CD4-positive, alpha-beta T cell (primary cell): ENCODE data around the gene TMPRSS7. TPM values are rescaled to one million over a fixed set of nuclear protein-coding genes. Genes with fewer than 3 reads are reported as not detected.

ENCODE experiments used
- ATAC-seq: fragments of 200-7000 bp; cut with Tn5 transposase; one replicate; pipeline ENCODE4 v1.10.0; 2022; ENCODE audit warnings: mild to moderate bottlenecking; ENCODE audit not compliant: poor library complexity
- CTCF ChIA-PET: fragments of 350-600 bp; sonication (Branson Sonifier 250); formaldehyde crosslinking; loops from one replicate; lab custom pipeline; 2021; ENCODE audit warnings: antibody characterized with exemption, inconsistent platforms; lab: Charles Lee
- POLR2A ChIA-PET: fragments of 350-600 bp; sonication (Branson Sonifier 250); formaldehyde crosslinking; loops from one replicate; lab custom pipeline; 2021; ENCODE audit warnings: antibody characterized with exemption, inconsistent platforms; lab: Charles Lee
- DNase-seq, 14 experiments: peaks; one replicate each; pipeline ENCODE4 v3.0.0-alpha.2; 2013 to 2020; ENCODE audit warnings: mixed read lengths in 2 of 14
- H3K27ac ChIP-seq, 2 donors: one replicate each; pipeline versions ENCODE4 v1.5.1 to v1.7.0; 2013; ENCODE audit warnings: low read length in 2 of 2, low read depth in 1 of 2, mild to moderate bottlenecking in 1 of 2
- H3K27me3 ChIP-seq, 2 experiments: 1 replicate in 1 of 2; 2 replicates in 1 of 2; pipeline versions ENCODE4 v1.6.1 to v1.7.0; 2013; ENCODE audit warnings: low read length in 2 of 2, control low read depth in 1 of 2, mild to moderate bottlenecking in 1 of 2, moderate library complexity in 1 of 2; ENCODE audit not compliant: insufficient read depth in 2 of 2, control insufficient read depth in 1 of 2
- H3K36me3 ChIP-seq: one replicate; pipeline ENCODE4 v1.6.1; 2013; ENCODE audit warnings: low read length, control low read depth; ENCODE audit not compliant: insufficient read depth
- H3K4me1 ChIP-seq: one replicate; pipeline ENCODE4 v1.6.1; 2013; ENCODE audit warnings: low read length, control low read depth; ENCODE audit not compliant: insufficient read depth
- H3K4me3 ChIP-seq: one replicate; pipeline ENCODE4 v1.5.1; 2013; ENCODE audit warnings: mild to moderate bottlenecking, low read length, moderate library complexity
- H3K9me3 ChIP-seq, 2 experiments: 1 replicate in 1 of 2; 2 replicates in 1 of 2; pipeline versions ENCODE4 v1.6.1 to v1.7.0; 2013; ENCODE audit warnings: low read length in 2 of 2, mild to moderate bottlenecking in 2 of 2, control low read depth in 1 of 2, moderate library complexity in 1 of 2; ENCODE audit not compliant: control insufficient read depth in 1 of 2, insufficient read depth in 1 of 2
- H3K27ac Mint-ChIP-seq: one replicate; pipeline ENCODE4 v1.8.0; 2020; ENCODE audit warnings: mixed read lengths
- H3K27me3 Mint-ChIP-seq: one replicate; pipeline ENCODE4 v1.8.0; 2021; ENCODE audit warnings: mixed read lengths
- H3K36me3 Mint-ChIP-seq: one replicate; pipeline ENCODE4 v1.8.0; 2021; ENCODE audit warnings: low read depth, mixed read lengths
- H3K4me1 Mint-ChIP-seq: one replicate; pipeline ENCODE4 v1.8.0; 2021; ENCODE audit warnings: low read depth, mixed read lengths
- H3K4me3 Mint-ChIP-seq: one replicate; pipeline ENCODE4 v1.8.0; 2020; ENCODE audit warnings: mild to moderate bottlenecking, mixed read lengths
- H3K9me3 Mint-ChIP-seq: one replicate; pipeline ENCODE4 v1.8.0; 2020; ENCODE audit warnings: mixed read lengths
- intact Hi-C, 2 experiments: fragments of 100-400 bp; cut with DNase I in 1 of 2; cut with micrococcal nuclease in 1 of 2; formaldehyde crosslinking; loops; one replicate each; pipeline versions ENCODE4 v1.15.1 to v1.9.0; 2023 to 2025; cut with DNase I, micrococcal nuclease
- total RNA-seq, 174 experiments: library from RNA in 2 of 174; stranded (reverse) in 2 of 174; gene quantifications; one replicate each; pipeline ENCODE4 v1.2.3 and lab custom pipeline; 2021 to 2026
- TF ChIP-seq, protein P1 (sequence below): fragments of 200-600 bp; IDR thresholded peaks from one replicate; pipeline ENCODE4 v1.8.0; 2022; ENCODE audit warnings: antibody characterized with exemption, mild to moderate bottlenecking

The TMPRSS7 gene
- total RNA-seq, 2 experiments from 2014 or later, result 0.14 TPM; not detected in 1

DNA sequence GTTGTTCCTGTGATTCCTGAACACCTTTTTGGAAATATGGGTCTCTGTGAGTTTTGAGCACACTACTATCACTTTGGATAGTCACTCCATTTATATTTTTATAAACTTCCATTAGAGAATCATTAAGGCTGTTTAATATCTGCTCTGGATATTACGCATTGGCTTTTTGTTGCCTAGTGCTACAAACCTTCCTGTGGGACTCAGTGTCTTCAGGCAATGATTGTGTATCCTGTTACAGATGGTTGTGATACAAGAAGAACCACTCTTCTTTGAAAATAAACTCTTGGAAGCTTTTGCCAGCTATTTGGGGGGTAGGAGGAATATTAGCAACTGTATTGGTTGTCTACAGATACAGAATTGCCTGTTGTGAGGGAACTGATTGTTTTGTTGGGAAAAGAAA lies 82.9 kb downstream of the TMPRSS7 start:
- Histone ChIP-seq H3K4me1 (peaks cover 10% of the 10 kb centered on the region), H3K4me3 (no peak overlapping the region), H3K27me3 (no peaks in the 10 kb centered on the region), H3K27ac (no peak overlapping the region), H3K36me3 (no peaks in the 10 kb centered on the region), H3K9me3 (no peaks in the 10 kb centered on the region)
- Mint-ChIP-seq H3K27me3 (no peaks in the 10 kb centered on the region), H3K4me1 (peaks cover 58% of the 10 kb centered on the region), H3K4me3 (no peak overlapping the region), H3K9me3 (no peaks in the 10 kb centered on the region), H3K36me3 (peaks cover 21% of the 10 kb centered on the region), H3K27ac (no peak overlapping the region)
- ChIA-PET CTCF (interaction anchor here (0.9 kb wide), 1 partner anchor 11 kb away, joined by 3 read pairs; no protein-coding TSS in a partner anchor), POLR2A (interaction anchor here (1.0 kb wide), 1 partner anchor 25 kb away, joined by 4 read pairs; no protein-coding TSS in a partner anchor)
- intact Hi-C loops, result no loop called here
- ATAC-seq (no peak), DNase-seq (no peak)
- TF ChIP-seq, protein P1, sequence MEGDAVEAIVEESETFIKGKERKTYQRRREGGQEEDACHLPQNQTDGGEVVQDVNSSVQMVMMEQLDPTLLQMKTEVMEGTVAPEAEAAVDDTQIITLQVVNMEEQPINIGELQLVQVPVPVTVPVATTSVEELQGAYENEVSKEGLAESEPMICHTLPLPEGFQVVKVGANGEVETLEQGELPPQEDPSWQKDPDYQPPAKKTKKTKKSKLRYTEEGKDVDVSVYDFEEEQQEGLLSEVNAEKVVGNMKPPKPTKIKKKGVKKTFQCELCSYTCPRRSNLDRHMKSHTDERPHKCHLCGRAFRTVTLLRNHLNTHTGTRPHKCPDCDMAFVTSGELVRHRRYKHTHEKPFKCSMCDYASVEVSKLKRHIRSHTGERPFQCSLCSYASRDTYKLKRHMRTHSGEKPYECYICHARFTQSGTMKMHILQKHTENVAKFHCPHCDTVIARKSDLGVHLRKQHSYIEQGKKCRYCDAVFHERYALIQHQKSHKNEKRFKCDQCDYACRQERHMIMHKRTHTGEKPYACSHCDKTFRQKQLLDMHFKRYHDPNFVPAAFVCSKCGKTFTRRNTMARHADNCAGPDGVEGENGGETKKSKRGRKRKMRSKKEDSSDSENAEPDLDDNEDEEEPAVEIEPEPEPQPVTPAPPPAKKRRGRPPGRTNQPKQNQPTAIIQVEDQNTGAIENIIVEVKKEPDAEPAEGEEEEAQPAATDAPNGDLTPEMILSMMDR, result no peak

DNA sequence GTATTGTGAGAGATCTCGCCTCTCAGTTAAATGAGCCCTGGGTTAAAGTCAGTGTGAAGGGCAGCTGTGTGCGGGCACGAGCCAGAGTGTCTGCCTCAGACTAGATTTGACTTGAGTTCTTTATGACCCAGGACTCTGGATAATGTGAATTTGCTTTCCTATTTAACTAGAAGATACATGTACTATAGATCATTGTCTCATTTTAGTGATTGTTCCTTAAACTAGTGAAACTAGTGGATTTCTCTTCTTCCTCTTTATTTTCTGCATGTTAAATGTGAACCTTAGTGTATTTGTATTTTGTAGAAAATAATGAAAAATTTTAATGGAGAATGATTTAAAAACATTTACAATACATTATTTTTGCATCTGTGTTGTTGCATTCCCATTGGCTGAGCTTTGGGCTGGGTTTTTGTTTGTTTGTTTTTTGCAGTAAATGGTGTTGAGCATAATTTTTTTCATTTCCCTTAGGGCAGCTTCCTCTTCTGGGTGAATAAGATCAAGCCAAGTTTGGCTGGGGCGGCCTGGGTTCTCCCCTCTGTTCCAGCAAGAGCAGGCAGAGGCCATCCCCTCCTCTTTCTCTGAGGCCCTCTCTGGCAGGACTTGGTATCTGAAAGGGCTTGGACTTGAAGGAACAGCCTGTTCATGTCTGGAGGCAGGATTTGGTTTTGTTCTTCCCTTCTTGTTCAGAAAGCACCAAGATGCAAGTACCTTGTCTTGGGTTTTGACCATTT lies 83.5 kb downstream of the TMPRSS7 start:
- POLR2A ChIA-PET, result interaction anchor here (0.6 to 1.0 kb wide), 2 partner anchors 25 to 50 kb away, joined by 4 read pairs; no protein-coding TSS in a partner anchor
- Histone ChIP-seq H3K4me1 (peaks cover 10% of the 10 kb centered on the region), H3K36me3 (peaks cover 4% of the 10 kb centered on the region), H3K4me3 (no peak overlapping the region), H3K27ac (no peak overlapping the region), H3K27me3 (no peaks in the 10 kb centered on the region), H3K9me3 (no peaks in the 10 kb centered on the region)
- TF ChIP-seq, protein P1, result no peak
- Mint-ChIP-seq H3K27ac (peak overlapping the region; percentile 7), H3K9me3 (no peaks in the 10 kb centered on the region), H3K4me1 (peaks cover 64% of the 10 kb centered on the region), H3K4me3 (no peak overlapping the region), H3K36me3 (peaks cover 27% of the 10 kb centered on the region), H3K27me3 (no peaks in the 10 kb centered on the region)
- intact Hi-C loops, result no loop called here
- CTCF ChIA-PET, result no interaction called here
- ATAC-seq, result no peak
- DNase-seq, result peak in 2 of 14 experiments; percentile 46 to 47

DNA sequence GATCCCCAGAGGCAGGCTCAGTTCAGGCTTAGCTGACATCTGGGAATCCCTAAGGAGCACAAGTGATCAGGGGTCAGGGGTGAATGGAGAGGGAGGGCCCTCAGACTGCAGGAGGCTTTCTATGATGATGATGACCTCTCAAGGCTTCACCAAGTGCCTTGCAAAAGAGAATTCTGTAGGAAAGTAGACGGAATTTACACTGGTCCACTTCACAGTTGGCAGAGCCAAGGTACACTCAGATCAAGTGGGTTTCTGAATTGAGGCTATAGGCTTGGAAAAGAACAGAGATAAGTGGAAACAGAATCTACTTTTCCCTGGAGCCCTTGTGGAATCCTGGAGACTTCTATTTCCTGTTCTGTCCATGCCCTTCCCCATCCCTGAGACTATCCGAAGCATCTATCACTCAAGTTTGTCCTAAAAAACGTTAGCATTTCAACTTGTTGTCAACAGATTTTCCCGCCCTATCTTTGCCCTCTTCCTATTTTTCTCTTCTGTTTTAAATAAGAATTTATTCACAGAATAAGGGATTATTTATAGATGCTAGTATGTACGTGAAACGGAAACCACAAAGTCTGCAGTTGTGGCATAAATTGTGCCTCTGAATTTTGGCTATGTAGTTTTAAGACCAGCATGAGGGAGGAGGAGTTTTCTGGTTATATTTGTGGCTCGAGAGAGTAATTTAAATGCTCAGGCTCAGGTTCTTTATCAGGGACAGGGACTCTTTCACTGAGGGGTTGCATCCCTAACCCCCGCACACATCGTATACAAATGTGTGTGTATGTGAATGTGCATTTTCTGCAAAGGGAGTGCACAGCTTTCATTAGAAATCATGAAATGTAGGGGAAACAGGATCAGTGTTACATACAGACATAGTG lies 85.7 kb downstream of the TMPRSS7 start:
- peaks cover 24% of the 10 kb centered on the region for H3K36me3 ChIP-seq
- H3K27ac ChIP-seq, result no peak overlapping the region
- H3K36me3 Mint-ChIP-seq, result peaks cover 45% of the 10 kb centered on the region
- ChIA-PET POLR2A (interaction anchor here (1.3 to 1.5 kb wide), 2 partner anchors 9 kb away, joined by 5 read pairs; no protein-coding TSS in a partner anchor), CTCF (interaction anchor here (0.6 kb wide), 1 partner anchor 16 kb away, joined by 3 read pairs; no protein-coding TSS in a partner anchor)
- H3K4me3 Mint-ChIP-seq, result peak overlapping the region; percentile 66
- no peaks in the 10 kb centered on the region for H3K27me3 ChIP-seq
- H3K27ac Mint-ChIP-seq, result peak overlapping the region; percentile 32
- peaks cover 10% of the 10 kb centered on the region for H3K4me1 ChIP-seq
- H3K4me3 ChIP-seq, result no peak overlapping the region
- intact Hi-C loops, result loop anchor here in 1 of 2 experiments (5.0 kb wide), 1 partner anchor 182 kb away; no protein-coding TSS in a partner anchor
- H3K4me1 Mint-ChIP-seq, result peaks cover 70% of the 10 kb centered on the region
- TF ChIP-seq, protein P1, result no peak
- ATAC-seq, result peak; percentile 82
- peak in 3 of 14 experiments; percentile 45 to 55 (median 49) for DNase-seq
- H3K27me3 Mint-ChIP-seq, result no peaks in the 10 kb centered on the region
- no peaks in the 10 kb centered on the region for H3K9me3 Mint-ChIP-seq
- no peaks in the 10 kb centered on the region for H3K9me3 ChIP-seq
